ENCODE measurements around the gene NUP210L.
"Not testable (repeated sequence)": the region's sequence is repeated elsewhere in the genome, so short reads cannot be mapped to it uniquely, and the experiment has no call there.

The NUP210L gene

GRCh38 chr1:154151311-154151710 lies 3.6 kb downstream of the NUP210L start:
- TF ChIP-seq ZNF274 (IDR thresholded peaks at IDR 0.05; ENCODE audit: low read depth, low read length) (no peak), YY1 (IDR thresholded peaks at IDR 0.05; ENCODE audit: insufficient read depth, insufficient read length) (no peak), SUZ12 (IDR thresholded peaks at IDR 0.05; ENCODE audit: extremely low read depth, insufficient read depth, insufficient read length) (no peak)

DNA sequence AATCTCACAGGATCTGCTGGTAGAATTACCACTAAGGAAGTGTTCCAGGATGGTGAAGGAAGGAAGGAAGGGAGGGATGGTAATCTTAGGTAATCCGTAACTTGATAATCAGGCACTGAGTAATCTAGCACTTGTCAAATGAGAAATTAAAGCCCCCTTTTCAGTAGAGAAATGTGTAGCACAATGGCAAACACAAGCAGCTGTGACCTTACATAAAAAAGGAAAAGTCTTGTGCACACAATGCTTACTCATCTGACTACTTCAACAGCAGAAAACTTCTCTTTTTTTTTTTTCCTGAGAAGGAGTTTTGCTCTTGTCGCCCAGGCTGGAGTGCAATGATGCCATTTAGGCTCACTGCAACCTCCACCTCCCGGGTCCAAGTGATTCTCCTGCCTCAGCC lies 6.1 kb downstream of the NUP210L start:
- TF ChIP-seq ZNF274 (IDR thresholded peaks at IDR 0.05; ENCODE audit: low read depth, low read length) (no peak), SUZ12 (IDR thresholded peaks at IDR 0.05; ENCODE audit: extremely low read depth, insufficient read depth, insufficient read length) (no peak), YY1 (IDR thresholded peaks at IDR 0.05; ENCODE audit: insufficient read depth, insufficient read length) (no peak)
- Histone ChIP-seq H3K36me3 (ENCODE audit: insufficient read depth, insufficient read length, low read length) (no peaks in the 10 kb centered on the region), H3K9ac (ENCODE audit: insufficient read length, low read depth) (no peak overlapping the region), H3K27me3 (ENCODE audit: insufficient read depth, insufficient read length) (no peaks in the 10 kb centered on the region), H3K4me1 (ENCODE audit: insufficient read depth, insufficient read length) (no peaks in the 10 kb centered on the region), H3K9me3 (ENCODE audit: insufficient read depth, low read length) (no peaks in the 10 kb centered on the region), H3K4me3 (ENCODE audit: insufficient read length, low read depth) (no peak overlapping the region)
- DNase-seq (ENCODE audit: low read depth, low spot score) = no peak

More at GRCh38 chr1:154151311-154151710, 3.6 kb downstream of the NUP210L start:
- DNase-seq (ENCODE audit: low read depth, low spot score) = no peak
- Histone ChIP-seq H3K9ac (ENCODE audit: insufficient read length, low read depth) (no peak overlapping the region), H3K4me1 (ENCODE audit: insufficient read depth, insufficient read length) (peaks cover 4% of the 10 kb centered on the region), H3K9me3 (ENCODE audit: insufficient read depth, low read length) (no peaks in the 10 kb centered on the region), H3K27me3 (ENCODE audit: insufficient read depth, insufficient read length) (no peaks in the 10 kb centered on the region), H3K36me3 (ENCODE audit: insufficient read depth, insufficient read length, low read length) (peaks cover 22% of the 10 kb centered on the region), H3K4me3 (ENCODE audit: insufficient read length, low read depth) (no peak overlapping the region)

- H3K4me1 ChIP-seq (ENCODE audit: insufficient read depth, insufficient read length); H3K36me3 ChIP-seq (ENCODE audit: insufficient read depth, insufficient read length, low read length); DNase-seq (ENCODE audit: low read depth, low spot score); H3K9ac ChIP-seq (ENCODE audit: insufficient read length, low read depth); H3K9me3 ChIP-seq (ENCODE audit: insufficient read depth, low read length); H3K27me3 ChIP-seq (ENCODE audit: insufficient read depth, insufficient read length); H3K4me3 ChIP-seq (ENCODE audit: insufficient read length, low read depth): not testable (repeated sequence)
These were observed 7.4 kb downstream of the NUP210L start for GRCh38 chr1:154147505-154147904.

GRCh38 chr1:154145986-154146385 lies 8.9 kb downstream of the NUP210L start:
- H3K4me1 ChIP-seq (ENCODE audit: insufficient read depth, insufficient read length) = no peaks in the 10 kb centered on the region
- no peak overlapping the region for H3K4me3 ChIP-seq (ENCODE audit: insufficient read length, low read depth)
- H3K27me3 ChIP-seq (ENCODE audit: insufficient read depth, insufficient read length) = no peaks in the 10 kb centered on the region
- no peaks in the 10 kb centered on the region for H3K36me3 ChIP-seq (ENCODE audit: insufficient read depth, insufficient read length, low read length)
- no peak for DNase-seq (ENCODE audit: low read depth, low spot score)
- no peak overlapping the region for H3K9ac ChIP-seq (ENCODE audit: insufficient read length, low read depth)
- TF ChIP-seq YY1 (IDR thresholded peaks at IDR 0.05; ENCODE audit: insufficient read depth, insufficient read length) = no peak
- TF ChIP-seq SUZ12 (IDR thresholded peaks at IDR 0.05; ENCODE audit: extremely low read depth, insufficient read depth, insufficient read length) = no peak
- TF ChIP-seq ZNF274 (IDR thresholded peaks at IDR 0.05; ENCODE audit: low read depth, low read length) = no peak
- H3K9me3 ChIP-seq (ENCODE audit: insufficient read depth, low read length) = no peaks in the 10 kb centered on the region

DNA sequence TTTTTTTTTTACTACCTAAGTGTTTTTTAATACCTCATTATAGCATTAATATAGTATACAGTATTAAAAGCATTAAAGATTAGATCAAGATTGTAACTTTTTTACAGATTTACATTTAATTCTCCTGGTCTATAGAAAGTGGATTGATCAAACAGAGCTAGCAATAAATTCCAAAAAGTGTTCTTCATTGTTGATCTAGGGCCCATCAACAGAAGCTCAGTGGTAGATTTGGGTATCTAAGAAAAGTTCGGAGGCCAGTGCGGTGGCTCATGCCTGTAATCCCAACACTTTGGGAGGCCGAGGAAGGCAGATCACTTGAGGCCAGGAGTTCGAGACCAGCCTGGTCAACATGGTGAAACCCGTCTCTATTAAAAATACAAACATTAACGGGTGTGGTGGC lies 12.5 kb downstream of the NUP210L start:
- Histone ChIP-seq H3K4me1 (ENCODE audit: insufficient read depth, insufficient read length) (no peaks in the 10 kb centered on the region), H3K27me3 (ENCODE audit: insufficient read depth, insufficient read length) (no peaks in the 10 kb centered on the region), H3K9me3 (ENCODE audit: insufficient read depth, low read length) (no peaks in the 10 kb centered on the region), H3K4me3 (ENCODE audit: insufficient read length, low read depth) (no peak overlapping the region), H3K36me3 (ENCODE audit: insufficient read depth, insufficient read length, low read length) (no peaks in the 10 kb centered on the region), H3K9ac (ENCODE audit: insufficient read length, low read depth) (no peak overlapping the region)
- DNase-seq (ENCODE audit: low read depth, low spot score) = no peak
- TF ChIP-seq SUZ12 (IDR thresholded peaks at IDR 0.05; ENCODE audit: extremely low read depth, insufficient read depth, insufficient read length) (no peak), ZNF274 (IDR thresholded peaks at IDR 0.05; ENCODE audit: low read depth, low read length) (no peak), YY1 (IDR thresholded peaks at IDR 0.05; ENCODE audit: insufficient read depth, insufficient read length) (no peak)

- H3K9ac ChIP-seq (ENCODE audit: insufficient read length, low read depth) = no peak overlapping the region
- no peak overlapping the region for H3K4me3 ChIP-seq (ENCODE audit: insufficient read length, low read depth)
- no peak for DNase-seq (ENCODE audit: low read depth, low spot score)
- H3K27me3 ChIP-seq (ENCODE audit: insufficient read depth, insufficient read length) = no peaks in the 10 kb centered on the region
- TF ChIP-seq SUZ12 (IDR thresholded peaks at IDR 0.05; ENCODE audit: extremely low read depth, insufficient read depth, insufficient read length) (no peak), YY1 (IDR thresholded peaks at IDR 0.05; ENCODE audit: insufficient read depth, insufficient read length) (no peak), ZNF274 (IDR thresholded peaks at IDR 0.05; ENCODE audit: low read depth, low read length) (no peak)
- H3K4me1 ChIP-seq (ENCODE audit: insufficient read depth, insufficient read length) = no peaks in the 10 kb centered on the region
- H3K9me3 ChIP-seq (ENCODE audit: insufficient read depth, low read length) = no peaks in the 10 kb centered on the region
- no peaks in the 10 kb centered on the region for H3K36me3 ChIP-seq (ENCODE audit: insufficient read depth, insufficient read length, low read length)
These were observed 13.6 kb downstream of the NUP210L start for GRCh38 chr1:154141240-154141639.

DNA sequence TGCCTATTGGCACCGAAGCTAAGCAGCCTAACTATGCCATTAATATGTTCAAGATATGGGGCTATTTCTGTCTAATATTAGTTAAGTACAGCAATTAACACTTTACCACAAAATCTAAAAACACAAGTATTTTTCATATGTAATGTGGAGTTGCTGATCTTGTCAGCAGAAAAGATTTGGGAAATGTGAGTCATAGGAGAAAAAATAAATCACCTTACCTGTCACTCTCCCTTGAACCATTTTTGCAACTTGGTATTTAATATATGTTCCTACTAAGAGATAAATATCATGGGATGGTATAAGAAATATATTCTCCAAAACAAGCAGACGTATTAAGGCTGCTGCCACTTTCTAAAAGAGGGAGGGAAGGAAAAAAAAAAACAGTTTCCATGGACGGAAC lies 17.0 kb downstream of the NUP210L start:
- no peak overlapping the region for H3K4me3 ChIP-seq (ENCODE audit: insufficient read length, low read depth)
- TF ChIP-seq ZNF274 (IDR thresholded peaks at IDR 0.05; ENCODE audit: low read depth, low read length) (no peak), YY1 (IDR thresholded peaks at IDR 0.05; ENCODE audit: insufficient read depth, insufficient read length) (no peak), SUZ12 (IDR thresholded peaks at IDR 0.05; ENCODE audit: extremely low read depth, insufficient read depth, insufficient read length) (no peak)
- no peaks in the 10 kb centered on the region for H3K9me3 ChIP-seq (ENCODE audit: insufficient read depth, low read length)
- H3K36me3 ChIP-seq (ENCODE audit: insufficient read depth, insufficient read length, low read length) = no peaks in the 10 kb centered on the region
- no peak for DNase-seq (ENCODE audit: low read depth, low spot score)
- H3K27me3 ChIP-seq (ENCODE audit: insufficient read depth, insufficient read length) = no peaks in the 10 kb centered on the region
- H3K4me1 ChIP-seq (ENCODE audit: insufficient read depth, insufficient read length) = no peaks in the 10 kb centered on the region
- H3K9ac ChIP-seq (ENCODE audit: insufficient read length, low read depth) = no peak overlapping the region

GRCh38 chr1:154133256-154133655 lies 21.6 kb downstream of the NUP210L start:
- Histone ChIP-seq H3K27me3 (ENCODE audit: insufficient read depth, insufficient read length) (no peaks in the 10 kb centered on the region), H3K4me3 (ENCODE audit: insufficient read length, low read depth) (no peak overlapping the region), H3K4me1 (ENCODE audit: insufficient read depth, insufficient read length) (no peaks in the 10 kb centered on the region), H3K36me3 (ENCODE audit: insufficient read depth, insufficient read length, low read length) (no peaks in the 10 kb centered on the region), H3K9me3 (ENCODE audit: insufficient read depth, low read length) (no peaks in the 10 kb centered on the region), H3K9ac (ENCODE audit: insufficient read length, low read depth) (no peak overlapping the region)
- TF ChIP-seq SUZ12 (IDR thresholded peaks at IDR 0.05; ENCODE audit: extremely low read depth, insufficient read depth, insufficient read length) = no peak
- DNase-seq (ENCODE audit: low read depth, low spot score) = no peak

Measured in NT2/D1 (cell line).